ENCODE measurements around the gene CFTR.

The CFTR gene

DNA sequence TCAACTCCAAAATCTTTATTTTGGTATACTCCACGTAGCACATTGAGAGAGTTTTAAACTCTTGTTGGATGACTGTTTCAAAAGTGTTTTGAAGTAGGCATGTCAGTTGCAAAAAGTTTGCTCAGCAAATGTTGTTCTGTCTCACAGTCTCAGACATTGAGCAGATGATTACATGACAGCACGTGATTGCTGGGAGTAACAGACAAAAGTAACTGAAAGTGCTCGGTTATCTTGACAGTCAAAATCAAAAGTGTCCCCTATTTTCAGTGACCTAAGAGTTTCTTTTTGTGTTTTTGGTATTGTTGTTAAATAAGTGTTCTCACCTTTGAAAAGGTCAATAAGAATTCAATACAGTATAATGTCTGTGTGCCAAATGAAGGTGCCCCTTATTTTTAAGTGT lies 84.3 kb downstream of the CFTR start:
- CTCF ChIA-PET, result no interaction called here

DNA sequence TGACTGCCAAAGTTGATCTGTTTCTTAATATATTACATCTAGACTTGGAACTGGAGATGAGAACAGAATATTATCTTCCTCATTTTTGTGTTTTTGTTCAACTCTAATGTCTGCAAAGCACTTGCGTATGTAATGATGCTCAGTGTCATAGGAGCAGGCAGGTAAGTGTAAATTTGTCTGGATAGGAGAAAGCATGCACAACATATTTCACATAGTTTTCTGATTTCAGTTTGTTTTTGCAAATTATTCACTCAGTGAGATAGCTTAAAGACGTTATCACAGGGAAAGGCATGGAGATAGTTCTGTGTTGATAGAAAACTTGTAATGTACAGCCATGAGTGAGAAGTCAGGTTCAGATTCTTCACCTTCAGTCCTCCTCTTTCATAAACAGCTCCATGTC lies 84.8 kb downstream of the CFTR start:
- H3K4me1 ChIP-seq (ENCODE audit: control insufficient read depth, insufficient read depth, low read length), result no peaks in the 10 kb centered on the region
- TF ChIP-seq ZNF114 (tag by site-specific recombination; IDR thresholded peaks at IDR 0.05) (no peak), ZNF155 (tag by site-specific recombination; IDR thresholded peaks at IDR 0.05) (no peak), ZBTB17 (tag by site-specific recombination; IDR thresholded peaks at IDR 0.05) (no peak), OSR2 (tag by site-specific recombination; IDR thresholded peaks at IDR 0.05) (no peak)
- TF ChIP-seq, protein P1, sequence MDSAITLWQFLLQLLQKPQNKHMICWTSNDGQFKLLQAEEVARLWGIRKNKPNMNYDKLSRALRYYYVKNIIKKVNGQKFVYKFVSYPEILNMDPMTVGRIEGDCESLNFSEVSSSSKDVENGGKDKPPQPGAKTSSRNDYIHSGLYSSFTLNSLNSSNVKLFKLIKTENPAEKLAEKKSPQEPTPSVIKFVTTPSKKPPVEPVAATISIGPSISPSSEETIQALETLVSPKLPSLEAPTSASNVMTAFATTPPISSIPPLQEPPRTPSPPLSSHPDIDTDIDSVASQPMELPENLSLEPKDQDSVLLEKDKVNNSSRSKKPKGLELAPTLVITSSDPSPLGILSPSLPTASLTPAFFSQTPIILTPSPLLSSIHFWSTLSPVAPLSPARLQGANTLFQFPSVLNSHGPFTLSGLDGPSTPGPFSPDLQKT (IDR thresholded peaks at IDR 0.05; ENCODE audit: borderline replicate concordance, low read depth, low read length), result no peak
- no peaks in the 10 kb centered on the region for H3K36me3 ChIP-seq (ENCODE audit: control insufficient read depth in 2 of 2, insufficient read depth in 1 of 2, low read length in 2 of 2)
- no peak overlapping the region for H3K4me3 ChIP-seq (ENCODE audit: low read depth, low read length)
- ChIA-PET POLR2A (no interaction called here), CTCF (no interaction called here)
- H3K9me3 ChIP-seq (ENCODE audit: control insufficient read depth, insufficient read depth, low read depth, low read length), result no peaks in the 10 kb centered on the region
- no peak overlapping the region for H3K27ac ChIP-seq (ENCODE audit: extremely low read depth, low read depth, low read length)

More for the DNA sequence above, 84.3 kb downstream of the CFTR start:
- H3K9me3 ChIP-seq (ENCODE audit: control insufficient read depth, insufficient read depth, low read depth, low read length), result no peaks in the 10 kb centered on the region
- no peak overlapping the region for H3K27ac ChIP-seq (ENCODE audit: extremely low read depth, low read depth, low read length)
- H3K4me1 ChIP-seq (ENCODE audit: control insufficient read depth, insufficient read depth, low read length), result no peaks in the 10 kb centered on the region
- H3K4me3 ChIP-seq (ENCODE audit: low read depth, low read length), result no peak overlapping the region
- H3K36me3 ChIP-seq (ENCODE audit: control insufficient read depth in 2 of 2, insufficient read depth in 1 of 2, low read length in 2 of 2), result no peaks in the 10 kb centered on the region
- POLR2A ChIA-PET, result no interaction called here
- TF ChIP-seq ZNF248 (tag by site-specific recombination; IDR thresholded peaks at IDR 0.05) (no peak), ZNF549 (tag by site-specific recombination; IDR thresholded peaks at IDR 0.05) (no peak), ZNF777 (tag by site-specific recombination; IDR thresholded peaks at IDR 0.05; ENCODE audit: borderline replicate concordance) (no peak), ZNF558 (tag by site-specific recombination; IDR thresholded peaks at IDR 0.05) (no peak), ZBTB17 (tag by site-specific recombination; IDR thresholded peaks at IDR 0.05) (no peak), GFI1B (tag by site-specific recombination; IDR thresholded peaks at IDR 0.05) (no peak), OVOL3 (tag by site-specific recombination; IDR thresholded peaks at IDR 0.05) (no peak), ZNF560 (tag by site-specific recombination; IDR thresholded peaks at IDR 0.05; ENCODE audit: borderline replicate concordance) (no peak), ZNF701 (tag by site-specific recombination; IDR thresholded peaks at IDR 0.05) (no peak), ZEB2 (tag by site-specific recombination; IDR thresholded peaks at IDR 0.05) (no peak), MYNN (tag by site-specific recombination; IDR thresholded peaks at IDR 0.05; ENCODE audit: borderline replicate concordance) (no peak), ZNF394 (tag by site-specific recombination; IDR thresholded peaks at IDR 0.05; ENCODE audit: borderline replicate concordance) (no peak), ZNF292 (tag by site-specific recombination; IDR thresholded peaks at IDR 0.05; ENCODE audit: borderline replicate concordance, low read depth) (no peak), YY1 (tag by site-specific recombination; IDR thresholded peaks at IDR 0.05) (no peak), ZNF16 (tag by site-specific recombination; IDR thresholded peaks at IDR 0.05; ENCODE audit: low read depth) (no peak)

DNA sequence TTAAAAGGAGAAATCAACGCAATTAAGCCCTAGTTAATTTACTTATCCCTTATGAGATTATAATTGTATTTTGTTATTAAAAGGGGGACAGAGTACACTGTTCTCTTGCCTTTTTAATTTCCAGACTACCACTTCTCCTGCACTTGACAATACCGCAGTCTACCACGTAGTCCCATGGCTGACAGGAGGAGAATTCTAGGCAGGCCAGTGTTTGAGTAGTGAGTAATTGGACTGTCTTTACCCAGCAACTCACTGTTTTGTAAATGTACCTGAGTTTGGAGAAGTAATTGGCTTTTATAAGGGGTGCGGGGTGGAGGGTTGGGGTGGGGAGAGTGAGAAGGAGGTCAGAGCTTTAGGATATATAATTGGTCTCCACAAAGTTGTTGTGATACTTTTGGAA lies 85.4 kb downstream of the CFTR start:
- H3K4me3 ChIP-seq (ENCODE audit: low read depth, low read length), result no peak overlapping the region
- CTCF ChIA-PET, result no interaction called here
- no peaks in the 10 kb centered on the region for H3K4me1 ChIP-seq (ENCODE audit: control insufficient read depth, insufficient read depth, low read length)
- H3K36me3 ChIP-seq (ENCODE audit: control insufficient read depth in 2 of 2, insufficient read depth in 1 of 2, low read length in 2 of 2), result no peaks in the 10 kb centered on the region
- POLR2A ChIA-PET, result no interaction called here
- H3K27ac ChIP-seq (ENCODE audit: extremely low read depth, low read depth, low read length), result no peak overlapping the region
- H3K9me3 ChIP-seq (ENCODE audit: control insufficient read depth, insufficient read depth, low read depth, low read length), result no peaks in the 10 kb centered on the region
- no peak for TF ChIP-seq ZSCAN23 (tag by site-specific recombination; IDR thresholded peaks at IDR 0.05)
- TF ChIP-seq, protein P2, sequence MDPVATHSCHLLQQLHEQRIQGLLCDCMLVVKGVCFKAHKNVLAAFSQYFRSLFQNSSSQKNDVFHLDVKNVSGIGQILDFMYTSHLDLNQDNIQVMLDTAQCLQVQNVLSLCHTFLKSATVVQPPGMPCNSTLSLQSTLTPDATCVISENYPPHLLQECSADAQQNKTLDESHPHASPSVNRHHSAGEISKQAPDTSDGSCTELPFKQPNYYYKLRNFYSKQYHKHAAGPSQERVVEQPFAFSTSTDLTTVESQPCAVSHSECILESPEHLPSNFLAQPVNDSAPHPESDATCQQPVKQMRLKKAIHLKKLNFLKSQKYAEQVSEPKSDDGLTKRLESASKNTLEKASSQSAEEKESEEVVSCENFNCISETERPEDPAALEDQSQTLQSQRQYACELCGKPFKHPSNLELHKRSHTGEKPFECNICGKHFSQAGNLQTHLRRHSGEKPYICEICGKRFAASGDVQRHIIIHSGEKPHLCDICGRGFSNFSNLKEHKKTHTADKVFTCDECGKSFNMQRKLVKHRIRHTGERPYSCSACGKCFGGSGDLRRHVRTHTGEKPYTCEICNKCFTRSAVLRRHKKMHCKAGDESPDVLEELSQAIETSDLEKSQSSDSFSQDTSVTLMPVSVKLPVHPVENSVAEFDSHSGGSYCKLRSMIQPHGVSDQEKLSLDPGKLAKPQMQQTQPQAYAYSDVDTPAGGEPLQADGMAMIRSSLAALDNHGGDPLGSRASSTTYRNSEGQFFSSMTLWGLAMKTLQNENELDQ (tag by site-specific recombination; IDR thresholded peaks at IDR 0.05; ENCODE audit: low read depth), result no peak
- no peak for TF ChIP-seq ZNF433 (tag by site-specific recombination; IDR thresholded peaks at IDR 0.05; ENCODE audit: low read depth)
- TF ChIP-seq, protein P3, sequence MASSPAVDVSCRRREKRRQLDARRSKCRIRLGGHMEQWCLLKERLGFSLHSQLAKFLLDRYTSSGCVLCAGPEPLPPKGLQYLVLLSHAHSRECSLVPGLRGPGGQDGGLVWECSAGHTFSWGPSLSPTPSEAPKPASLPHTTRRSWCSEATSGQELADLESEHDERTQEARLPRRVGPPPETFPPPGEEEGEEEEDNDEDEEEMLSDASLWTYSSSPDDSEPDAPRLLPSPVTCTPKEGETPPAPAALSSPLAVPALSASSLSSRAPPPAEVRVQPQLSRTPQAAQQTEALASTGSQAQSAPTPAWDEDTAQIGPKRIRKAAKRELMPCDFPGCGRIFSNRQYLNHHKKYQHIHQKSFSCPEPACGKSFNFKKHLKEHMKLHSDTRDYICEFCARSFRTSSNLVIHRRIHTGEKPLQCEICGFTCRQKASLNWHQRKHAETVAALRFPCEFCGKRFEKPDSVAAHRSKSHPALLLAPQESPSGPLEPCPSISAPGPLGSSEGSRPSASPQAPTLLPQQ (tag by site-specific recombination; IDR thresholded peaks at IDR 0.05), result no peak
- TF ChIP-seq ZNF510 (tag by site-specific recombination; IDR thresholded peaks at IDR 0.05; ENCODE audit: insufficient replicate concordance), result no peak
